ENCODE results near the gene MCM3. TPM values are rescaled to one million over a fixed set of nuclear protein-coding genes. Genes with fewer than 3 reads are reported as not detected.
A peak's percentile ranks its signal among the peaks of the same experiment; 100 is the strongest.

Gene MCM3
- total RNA-seq, 1 donor from 2014 or later, result 20.1 TPM

GRCh38 chr6:52306972-52307870 lies 22.7 kb upstream of the MCM3 start:
- Histone ChIP-seq H3K27ac (replicated peaks) (no peak overlapping the region), H3K4me1 (peaks cover 15% of the 10 kb centered on the region)
- peak; percentile 19 for DNase-seq

GRCh38 chr6:52305948-52306767 lies 21.6 kb upstream of the MCM3 start:
- Histone ChIP-seq H3K4me1 (peaks cover 15% of the 10 kb centered on the region), H3K27ac (replicated peaks) (no peak overlapping the region), H3K36me3 (no peaks in the 10 kb centered on the region), H3K4me3 (no peak overlapping the region), H3K9me3 (replicated peaks) (no peaks in the 10 kb centered on the region), H3K27me3 (ENCODE audit: low read depth) (no peaks in the 10 kb centered on the region)
- TF ChIP-seq CTCF (IDR thresholded peaks at IDR 0.05; ENCODE audit: borderline replicate concordance), result no peak
- DNase-seq, result no peak
- intact Hi-C loops (cut with micrococcal nuclease), result no loop called here

More at GRCh38 chr6:52306972-52307870, 22.7 kb upstream of the MCM3 start:
- H3K9me3 ChIP-seq (replicated peaks), result no peaks in the 10 kb centered on the region
- TF ChIP-seq CTCF (IDR thresholded peaks at IDR 0.05; ENCODE audit: borderline replicate concordance), result no peak
- no peaks in the 10 kb centered on the region for H3K27me3 ChIP-seq (ENCODE audit: low read depth)
- H3K4me3 ChIP-seq, result no peak overlapping the region
- intact Hi-C loops (cut with micrococcal nuclease), result no loop called here
- H3K36me3 ChIP-seq, result no peaks in the 10 kb centered on the region

GRCh38 chr6:52305411-52305810 lies 20.9 kb upstream of the MCM3 start:
- Histone ChIP-seq H3K9me3 (replicated peaks) (no peaks in the 10 kb centered on the region), H3K4me3 (peak overlapping the region; percentile 3), H3K4me1 (peaks cover 15% of the 10 kb centered on the region), H3K27ac (replicated peaks) (peak overlapping the region; percentile 50), H3K27me3 (ENCODE audit: low read depth) (no peaks in the 10 kb centered on the region), H3K36me3 (no peaks in the 10 kb centered on the region)
- TF ChIP-seq CTCF (IDR thresholded peaks at IDR 0.05; ENCODE audit: borderline replicate concordance), result no peak
- DNase-seq, result no peak
- intact Hi-C loops (cut with micrococcal nuclease), result no loop called here

- H3K9me3 ChIP-seq (replicated peaks), result no peaks in the 10 kb centered on the region
- peak overlapping the region; percentile 3 for H3K4me3 ChIP-seq
- no peaks in the 10 kb centered on the region for H3K36me3 ChIP-seq
- peak overlapping the region; percentile 50 for H3K27ac ChIP-seq (replicated peaks)
- intact Hi-C loops (cut with micrococcal nuclease), result no loop called here
- TF ChIP-seq CTCF (IDR thresholded peaks at IDR 0.05; ENCODE audit: borderline replicate concordance), result no peak
- no peaks in the 10 kb centered on the region for H3K27me3 ChIP-seq (ENCODE audit: low read depth)
- DNase-seq, result no peak
- H3K4me1 ChIP-seq, result peaks cover 15% of the 10 kb centered on the region
Observed at GRCh38 chr6:52304983-52305390, 20.4 kb upstream of the MCM3 start.

GRCh38 chr6:52303178-52303577 lies 18.6 kb upstream of the MCM3 start:
- H3K4me3 ChIP-seq, result no peak overlapping the region
- DNase-seq, result no peak
- no peaks in the 10 kb centered on the region for H3K9me3 ChIP-seq (replicated peaks)
- no peaks in the 10 kb centered on the region for H3K36me3 ChIP-seq
- H3K27ac ChIP-seq (replicated peaks), result no peak overlapping the region
- peaks cover 15% of the 10 kb centered on the region for H3K4me1 ChIP-seq
- H3K27me3 ChIP-seq (ENCODE audit: low read depth), result no peaks in the 10 kb centered on the region
- TF ChIP-seq CTCF (IDR thresholded peaks at IDR 0.05; ENCODE audit: borderline replicate concordance), result no peak
- intact Hi-C loops (cut with micrococcal nuclease), result no loop called here
